HEK293T (cell line): ENCODE data around the gene PHC2.

Source experiments
- ARNT ChIP-seq: fragments of 450-650 bp; IDR thresholded peaks from 2 replicates; pipeline ENCODE4 v1.6.1; 2017; ENCODE audit warnings: mild to moderate bottlenecking
- BHLHE40 ChIP-seq: fragments of 450-650 bp; IDR thresholded peaks from 2 replicates; pipeline ENCODE4 v1.6.1; 2016; ENCODE audit warnings: mild to moderate bottlenecking, moderate library complexity, borderline replicate concordance
- ELF4 ChIP-seq: fragments of 450-650 bp; IDR thresholded peaks from 2 replicates; pipeline ENCODE4 v1.6.1; 2017; ENCODE audit warnings: antibody characterized with exemption
- FOXK2 ChIP-seq: fragments of 450-650 bp; IDR thresholded peaks from 2 replicates; pipeline ENCODE4 v1.6.1; 2016; ENCODE audit warnings: mild to moderate bottlenecking
- FOXM1 ChIP-seq: fragments of 450-650 bp; IDR thresholded peaks from 2 replicates; pipeline ENCODE4 v1.6.1; 2017; ENCODE audit warnings: mild to moderate bottlenecking, borderline replicate concordance
- L3MBTL2 ChIP-seq: fragments of 450-650 bp; conservative IDR thresholded peaks from 2 replicates; pipeline ENCODE4 v1.6.1; 2016; ENCODE audit warnings: mild to moderate bottlenecking
- LEF1 ChIP-seq: fragments of 450-650 bp; IDR thresholded peaks from 2 replicates; pipeline ENCODE4 v1.6.1; 2017; ENCODE audit warnings: mild to moderate bottlenecking, borderline replicate concordance
- NFRKB ChIP-seq: fragments of 450-650 bp; IDR thresholded peaks from 2 replicates; pipeline ENCODE4 v1.6.1; 2016; ENCODE audit warnings: mild to moderate bottlenecking, moderate library complexity
- SP1 ChIP-seq: fragments of 450-650 bp; IDR thresholded peaks from 2 replicates; pipeline ENCODE4 v1.6.1; 2017
- TARDBP ChIP-seq: fragments of 450-650 bp; IDR thresholded peaks from 2 replicates; pipeline ENCODE4 v1.6.1; 2016
- ZNF384 ChIP-seq: fragments of 450-650 bp; IDR thresholded peaks from 2 replicates; pipeline ENCODE4 v1.6.1; 2016

- TF ChIP-seq BHLHE40 (no peak), FOXM1 (no peak), SP1 (no peak), ZNF384 (no peak), FOXK2 (no peak), NFRKB (no peak), LEF1 (no peak), ELF4 (no peak), ARNT (no peak), TARDBP (no peak), L3MBTL2 (no peak)
Measured at GRCh38 chr1:33322109-33322508, 108.8 kb downstream of the PHC2 start.
